HCT116 (cell line): Measurements from ENCODE around the gene GASK1A. TPM values are rescaled to one million over a fixed set of nuclear protein-coding genes. Genes with fewer than 3 reads are reported as not detected.

Source experiments
- ATAC-seq: fragments of 200-7000 bp; cut with Tn5 transposase; 2 replicates; pipeline ENCODE4 v1.9.1; 2020; ENCODE audit warnings: mild to moderate bottlenecking, moderate library complexity
- BruUV-seq: library from RNA; stranded (reverse); fragments of 400-500 nt; replicated peaks from 2 replicates; lab custom pipeline; 2021; lab: Mats Ljungman, UMichigan
- CTCF ChIA-PET: fragments of 300-600 bp; sonication (Branson Sonifier 250); formaldehyde crosslinking; loops from one replicate; lab custom pipeline; 2021; ENCODE audit warnings: antibody characterized with exemption; lab: Charles Lee
- POLR2A ChIA-PET: fragments of 300-600, 350-600 bp; sonication (Branson Sonifier 250); formaldehyde crosslinking; loops from one replicate; lab custom pipeline; 2021; ENCODE audit warnings: antibody characterized with exemption; lab: Charles Lee
- RAD21 ChIA-PET, 2 experiments: fragments of 300-600 bp; sonication (Branson Sonifier 250); formaldehyde crosslinking; loops; one replicate each; lab custom pipeline; 2023; ENCODE audit warnings: low total read pairs in 2 of 2; ENCODE audit not compliant: uncharacterized antibody in 2 of 2, unreplicated experiment in 2 of 2, low non-redundant PET in 1 of 2; lab: Charles Lee
- DNase-seq: peaks from one replicate; pipeline ENCODE4 v3.0.0-alpha.2; 2010; ENCODE audit warnings: low read depth, low spot score
- H2AFZ ChIP-seq: fragments of 200-600 bp; shearing (Covaris generic), sonication (generic); 2 replicates; pipeline ENCODE4 v1.6.1; 2017; ENCODE audit warnings: low read depth, mixed run types, mixed read lengths, antibody characterized with exemption, low read length; ENCODE audit not compliant: poor library complexity, severe bottlenecking
- H3K27ac ChIP-seq: 2 replicates; pipeline ENCODE4 v1.5.1; 2012; ENCODE audit warnings: low read depth, low read length
- H3K27me3 ChIP-seq: fragments of 200-600 bp; sonication (generic); 2 replicates; pipeline ENCODE4 v1.6.1; 2016; ENCODE audit warnings: mixed run types, low read length, mixed read lengths; ENCODE audit not compliant: insufficient read depth
- H3K36me3 ChIP-seq, 2 experiments: fragments of 200-500 bp in 1 of 2; fragments of 200-600 bp in 1 of 2; sonication (Bioruptor generic) in 1 of 2; sonication (generic) in 1 of 2; 2 replicates each; pipeline versions ENCODE4 v1.5.1 to v1.6.1; 2014 to 2016; ENCODE audit warnings: low read length in 2 of 2, inconsistent platforms in 1 of 2, mixed read lengths in 1 of 2, mixed run types in 1 of 2; ENCODE audit not compliant: insufficient read depth in 2 of 2, control insufficient read depth in 1 of 2
- H3K4me1 ChIP-seq, 2 experiments: fragments of 200-600 bp in 1 of 2; sonication (generic) in 1 of 2; 2 replicates each; pipeline versions ENCODE4 v1.5.1 to v1.6.1; 2012 to 2017; ENCODE audit warnings: low read length in 2 of 2, inconsistent platforms in 1 of 2, mild to moderate bottlenecking in 1 of 2, mixed read lengths in 1 of 2, mixed run types in 1 of 2, moderate library complexity in 1 of 2; ENCODE audit not compliant: insufficient read depth in 2 of 2, control insufficient read depth in 1 of 2
- H3K4me2 ChIP-seq: fragments of 200-600 bp; sonication (generic); 2 replicates; pipeline ENCODE4 v1.6.1; 2017; ENCODE audit warnings: mixed run types, low read length, mixed read lengths
- H3K4me3 ChIP-seq, 2 experiments: fragments of 200-600 bp in 1 of 2; sonication (generic) in 1 of 2; replicated peaks in 1 of 2; 2 replicates each; pipeline ENCODE4 v1.5.1; 2011 to 2016; ENCODE audit warnings: low read length in 2 of 2, control low read depth in 1 of 2, low read depth in 1 of 2, mild to moderate bottlenecking in 1 of 2, mixed read lengths in 1 of 2, mixed run types in 1 of 2
- H3K79me2 ChIP-seq: fragments of 200-600 bp; sonication (generic); 2 replicates; pipeline ENCODE4 v1.6.1; 2017; ENCODE audit warnings: mild to moderate bottlenecking, mixed run types, low read length, moderate library complexity, mixed read lengths; ENCODE audit not compliant: insufficient read depth
- H3K9ac ChIP-seq: fragments of 200-600 bp; sonication (generic); 2 replicates; pipeline ENCODE4 v1.6.1; 2016; ENCODE audit warnings: low read length, mixed read lengths
- H3K9me2 ChIP-seq: fragments of 200-600 bp; sonication (generic), shearing (Covaris generic); 2 replicates; pipeline ENCODE4 v1.6.1; 2017; ENCODE audit warnings: mixed run types, mild to moderate bottlenecking, moderate library complexity; ENCODE audit not compliant: insufficient read depth
- H3K9me3 ChIP-seq, 2 experiments: fragments of 200-500 bp in 1 of 2; fragments of 200-600 bp in 1 of 2; sonication (Bioruptor generic) in 1 of 2; sonication (generic) in 1 of 2; 2 replicates each; pipeline ENCODE4 v1.6.1; 2014 to 2017; ENCODE audit warnings: low read length in 2 of 2, mixed read lengths in 2 of 2, inconsistent platforms in 1 of 2, low read depth in 1 of 2, mild to moderate bottlenecking in 1 of 2, mixed run types in 1 of 2, moderate library complexity in 1 of 2; ENCODE audit not compliant: control insufficient read depth in 1 of 2, insufficient read depth in 1 of 2
- H4K20me1 ChIP-seq: fragments of 200-600 bp; sonication (generic), shearing (Covaris generic); 2 replicates; pipeline ENCODE4 v1.6.1; 2017; ENCODE audit warnings: mixed run types, mild to moderate bottlenecking, moderate library complexity; ENCODE audit not compliant: insufficient read depth
- RAD21 ChIP-seq: IDR thresholded peaks from 2 replicates; pipeline ENCODE4 v1.6.1; 2012; ENCODE audit warnings: low read depth, mild to moderate bottlenecking
- intact Hi-C: fragments of 100-400 bp; cut with micrococcal nuclease; formaldehyde crosslinking; loops from 2 replicates; pipeline ENCODE4 v1.10.0; 2022
- total RNA-seq: library from RNA; stranded (reverse); gene quantifications from one replicate; pipeline ENCODE4 v1.2.1, GENCODE V29; 2021; ENCODE audit not compliant: unreplicated experiment
- TF ChIP-seq, protein P1 (sequence below), 3 experiments: fragments of 200-600 bp in 1 of 3; sonication (generic) in 1 of 3; IDR thresholded peaks in 2 of 3; conservative IDR thresholded peaks in 1 of 3; 2 replicates each; pipeline ENCODE4 v1.5.1; 2012 to 2017; ENCODE audit warnings: low read depth in 2 of 3, low read length in 2 of 3, antibody characterized with exemption in 1 of 3, borderline replicate concordance in 1 of 3, control low read depth in 1 of 3, mild to moderate bottlenecking in 1 of 3, mixed read lengths in 1 of 3, mixed run types in 1 of 3, moderate library complexity in 1 of 3; ENCODE audit not compliant: insufficient read depth in 1 of 3
- TF ChIP-seq, protein P2 (sequence below): IDR thresholded peaks from 2 replicates; pipeline ENCODE4 v1.6.1; 2011; ENCODE audit warnings: mild to moderate bottlenecking, low read length, moderate library complexity; ENCODE audit not compliant: insufficient replicate concordance; ENCODE audit errors: extremely low read depth

GASK1A gene
- total RNA-seq, 1 experiment from 2014 or later, result 1.0 TPM

DNA sequence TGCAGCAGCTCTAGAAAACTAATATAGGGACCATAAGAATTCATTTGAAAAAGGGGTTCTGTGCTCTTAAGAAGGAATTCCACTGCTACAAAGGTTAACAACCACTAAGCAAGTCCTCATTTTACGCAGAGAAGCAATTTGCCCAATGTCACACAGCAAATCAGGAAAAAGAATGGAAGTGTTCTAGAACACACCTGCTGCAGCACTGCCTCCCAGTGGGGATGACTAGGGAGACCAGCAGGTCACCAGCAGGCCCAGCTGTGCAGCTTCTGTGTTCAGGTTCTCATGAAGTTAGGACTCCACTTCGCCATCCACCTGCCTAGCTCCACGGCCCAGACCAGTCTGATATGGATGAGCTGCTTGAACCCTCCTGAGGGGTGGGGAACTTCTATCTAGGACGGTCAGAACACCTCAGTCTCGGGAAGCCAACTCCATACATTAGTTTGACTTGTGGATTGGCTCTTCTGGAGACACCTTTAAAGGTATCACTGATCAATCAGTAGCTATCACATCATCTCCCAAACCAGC is 108.2 kb downstream of the GASK1A start:
- CTCF ChIA-PET, result interaction anchor here (1.7 to 4.8 kb wide), 2 partner anchors 16 to 126 kb away, joined by 6 to 27 read pairs; no protein-coding TSS in a partner anchor
- H2AFZ ChIP-seq, result no peak overlapping the region
- no peaks in the 10 kb centered on the region for H3K27me3 ChIP-seq
- no TSS peak for BruUV-seq
- peak; percentile 39 for TF ChIP-seq RAD21
- TF ChIP-seq, protein P1, sequence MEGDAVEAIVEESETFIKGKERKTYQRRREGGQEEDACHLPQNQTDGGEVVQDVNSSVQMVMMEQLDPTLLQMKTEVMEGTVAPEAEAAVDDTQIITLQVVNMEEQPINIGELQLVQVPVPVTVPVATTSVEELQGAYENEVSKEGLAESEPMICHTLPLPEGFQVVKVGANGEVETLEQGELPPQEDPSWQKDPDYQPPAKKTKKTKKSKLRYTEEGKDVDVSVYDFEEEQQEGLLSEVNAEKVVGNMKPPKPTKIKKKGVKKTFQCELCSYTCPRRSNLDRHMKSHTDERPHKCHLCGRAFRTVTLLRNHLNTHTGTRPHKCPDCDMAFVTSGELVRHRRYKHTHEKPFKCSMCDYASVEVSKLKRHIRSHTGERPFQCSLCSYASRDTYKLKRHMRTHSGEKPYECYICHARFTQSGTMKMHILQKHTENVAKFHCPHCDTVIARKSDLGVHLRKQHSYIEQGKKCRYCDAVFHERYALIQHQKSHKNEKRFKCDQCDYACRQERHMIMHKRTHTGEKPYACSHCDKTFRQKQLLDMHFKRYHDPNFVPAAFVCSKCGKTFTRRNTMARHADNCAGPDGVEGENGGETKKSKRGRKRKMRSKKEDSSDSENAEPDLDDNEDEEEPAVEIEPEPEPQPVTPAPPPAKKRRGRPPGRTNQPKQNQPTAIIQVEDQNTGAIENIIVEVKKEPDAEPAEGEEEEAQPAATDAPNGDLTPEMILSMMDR (IDR thresholded peaks at IDR 0.05 in 2 of 3, conservative IDR thresholded peaks at IDR 0.05 in 1 of 3; ENCODE audit: borderline replicate concordance in 1 of 3, insufficient read depth in 1 of 3, low read depth in 2 of 3, low read length in 2 of 3), result peak in 2 of 3 experiments; percentile 25 to 38; a peak in 3 of 6 replicates
- TF ChIP-seq, protein P2, sequence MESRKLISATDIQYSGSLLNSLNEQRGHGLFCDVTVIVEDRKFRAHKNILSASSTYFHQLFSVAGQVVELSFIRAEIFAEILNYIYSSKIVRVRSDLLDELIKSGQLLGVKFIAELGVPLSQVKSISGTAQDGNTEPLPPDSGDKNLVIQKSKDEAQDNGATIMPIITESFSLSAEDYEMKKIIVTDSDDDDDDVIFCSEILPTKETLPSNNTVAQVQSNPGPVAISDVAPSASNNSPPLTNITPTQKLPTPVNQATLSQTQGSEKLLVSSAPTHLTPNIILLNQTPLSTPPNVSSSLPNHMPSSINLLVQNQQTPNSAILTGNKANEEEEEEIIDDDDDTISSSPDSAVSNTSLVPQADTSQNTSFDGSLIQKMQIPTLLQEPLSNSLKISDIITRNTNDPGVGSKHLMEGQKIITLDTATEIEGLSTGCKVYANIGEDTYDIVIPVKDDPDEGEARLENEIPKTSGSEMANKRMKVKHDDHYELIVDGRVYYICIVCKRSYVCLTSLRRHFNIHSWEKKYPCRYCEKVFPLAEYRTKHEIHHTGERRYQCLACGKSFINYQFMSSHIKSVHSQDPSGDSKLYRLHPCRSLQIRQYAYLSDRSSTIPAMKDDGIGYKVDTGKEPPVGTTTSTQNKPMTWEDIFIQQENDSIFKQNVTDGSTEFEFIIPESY, result no peak
- TF ChIP-seq, all 23 proteins: peak for 2
- Histone ChIP-seq H3K4me3 (no peak overlapping the region), H3K27ac (no peak overlapping the region), H3K36me3 (no peaks in the 10 kb centered on the region), H3K4me2 (no peak overlapping the region), H3K9me2 (no peaks in the 10 kb centered on the region), H3K9ac (no peak overlapping the region), H4K20me1 (no peaks in the 10 kb centered on the region), H3K4me1 (no peaks in the 10 kb centered on the region), H3K79me2 (peaks cover 22% of the 10 kb centered on the region; the same call in 1 of the 2 replicates), H3K9me3 (no peaks in the 10 kb centered on the region)
- POLR2A ChIA-PET, result no interaction called here
- intact Hi-C loops, result no loop called here
- no peak for DNase-seq
- ATAC-seq, result peak; percentile 58
- RAD21 ChIA-PET, result interaction anchor here in 1 of 2 experiments (0.8 kb wide), 1 partner anchor 126 kb away, joined by 4 read pairs; no protein-coding TSS in a partner anchor
